SK-N-SH (cell line): ENCODE results near the gene PTPRJ.

ENCODE experiments used
- CTCF ChIP-seq: fragments of 200-600 bp; sonication (generic); IDR thresholded peaks from 2 replicates; pipeline ENCODE4 v1.6.1; 2017; ENCODE audit warnings: antibody characterized with exemption, mild to moderate bottlenecking, moderate library complexity
- GABPA ChIP-seq: IDR thresholded peaks from 2 replicates; pipeline ENCODE4 v1.4.0; 2012; ENCODE audit warnings: low read depth, mild to moderate bottlenecking
- JUND ChIP-seq: IDR thresholded peaks from 2 replicates; pipeline ENCODE4 v1.4.0; 2012
- POLR2AphosphoS5 ChIP-seq: IDR thresholded peaks from 2 replicates; pipeline ENCODE4 v1.6.1; 2012; ENCODE audit warnings: low read depth, low read length
- RAD21 ChIP-seq: IDR thresholded peaks from 2 replicates; pipeline ENCODE4 v1.6.1; 2012; ENCODE audit warnings: mild to moderate bottlenecking, low read length
- SIN3A ChIP-seq: IDR thresholded peaks from 2 replicates; pipeline ENCODE4 v1.6.1; 2012; ENCODE audit warnings: low read depth, mild to moderate bottlenecking, low read length, moderate library complexity, borderline replicate concordance
- SMC3 ChIP-seq: IDR thresholded peaks from 2 replicates; pipeline ENCODE4 v1.6.1; 2012; ENCODE audit warnings: low read depth, low read length, improper control_type of control experiment
- TAF1 ChIP-seq: IDR thresholded peaks from 2 replicates; pipeline ENCODE4 v1.6.1; 2012; ENCODE audit warnings: low read depth, mild to moderate bottlenecking, low read length, moderate library complexity, borderline replicate concordance
- USF2 ChIP-seq: fragments of 150-350 bp; IDR thresholded peaks from 2 replicates; pipeline ENCODE4 v1.6.1; 2017; ENCODE audit warnings: antibody characterized with exemption, low read length, low read depth, borderline replicate concordance

GRCh38 chr11:47941907-47942558, 38.3 kb upstream of the PTPRJ start:
- TF ChIP-seq CTCF (no peak), TAF1 (no peak), SIN3A (no peak), JUND (no peak), USF2 (no peak), GABPA (no peak), RAD21 (no peak), POLR2AphosphoS5 (no peak), SMC3 (no peak)
